NB4 (cell line): ENCODE results near the gene UIMC1.

Source experiments
- CTCF ChIP-seq: IDR thresholded peaks from one replicate; pipeline ENCODE4 v1.5.1; 2012; ENCODE audit warnings: low read depth, low read length
- MAX ChIP-seq: IDR thresholded peaks from 2 replicates; pipeline ENCODE4 v1.6.1; 2011; ENCODE audit warnings: low read depth, low read length
- MYC ChIP-seq: IDR thresholded peaks from 2 replicates; pipeline ENCODE4 v1.6.1; 2011; ENCODE audit warnings: low read depth, low read length
- POLR2A ChIP-seq: IDR thresholded peaks from 2 replicates; pipeline ENCODE4 v1.6.1; 2011; ENCODE audit warnings: mild to moderate bottlenecking; ENCODE audit not compliant: insufficient read length; ENCODE audit errors: extremely low read depth

- TF ChIP-seq CTCF = no peak
- TF ChIP-seq POLR2A = no peak
- TF ChIP-seq MYC = no peak
- TF ChIP-seq MAX = no peak
Observed at GRCh38 chr5:176888016-176888864, 118.3 kb downstream of the UIMC1 start.
